MM.1S (cell line): ENCODE data around the gene DIP2C.

Experiments
- CTCF ChIP-seq: fragments of 300-600 bp; sonication (generic); IDR thresholded peaks from 2 replicates; pipeline ENCODE4 v1.5.1; 2016; ENCODE audit warnings: antibody characterized with exemption, low read length, mixed read lengths
- EZH2phosphoT487 ChIP-seq: fragments of 300-600 bp; sonication (generic); IDR thresholded peaks from 2 replicates; pipeline ENCODE4 v1.6.1; 2018; ENCODE audit warnings: antibody characterized with exemption, low read length

DNA sequence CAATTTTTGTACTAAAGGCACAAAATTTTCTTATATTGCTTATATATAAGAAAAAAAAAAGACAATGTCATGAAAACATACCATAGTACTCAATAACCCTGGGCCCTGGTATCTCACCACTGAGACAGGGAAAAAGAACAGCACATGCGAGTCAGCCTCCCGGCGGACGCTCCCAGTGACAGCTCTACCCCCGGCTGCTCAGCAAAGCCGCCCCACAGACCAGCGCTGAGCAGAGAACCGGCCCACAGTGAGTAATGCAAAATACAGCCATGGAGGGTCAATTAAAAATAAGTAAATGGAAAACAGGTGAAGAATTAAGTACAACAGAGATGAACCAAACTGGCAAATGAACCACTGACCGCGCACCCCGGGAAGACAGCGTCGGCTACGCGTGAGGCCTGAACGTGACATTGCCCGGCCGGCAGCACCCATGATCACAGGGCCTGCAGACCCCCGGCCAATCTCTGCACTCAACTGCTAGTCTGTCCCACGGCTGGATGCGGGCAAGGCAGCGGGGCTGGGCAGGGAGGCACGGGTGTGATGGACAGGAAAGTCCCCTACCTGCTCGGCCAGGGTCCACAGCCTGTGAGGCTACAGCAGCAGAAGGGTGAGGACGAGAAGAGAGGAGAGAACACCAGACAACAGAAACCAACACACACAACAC lies 378.4 kb downstream of the DIP2C start:
- TF ChIP-seq CTCF (no peak), EZH2phosphoT487 (no peak)
